Measurements from ENCODE around the gene CLDN15. TPM values are rescaled to one million over a fixed set of nuclear protein-coding genes. Genes with fewer than 3 reads are reported as not detected.

Gene CLDN15
- total and polyA plus RNA-seq, 8 donors, result 1.2 to 131 (median 6.0) TPM

- WGBS, 5 donors, result 82 to 85% (median 84%) methylated on average over 24 of the region's 24 CpGs
- TF ChIP-seq POLR2AphosphoS5 (IDR thresholded peaks at IDR 0.05) (no peak), POLR2A (IDR thresholded peaks at IDR 0.05) (no peak), EP300 (IDR thresholded peaks at IDR 0.05) (no peak)
- H3K27me3 ChIP-seq, result peaks cover 0 to 52% (median 4%) of the 10 kb centered on the region in 3 donors
- no peak for DNase-seq
- no peak overlapping the region for H3K4me3 ChIP-seq
- H3K9me3 ChIP-seq, result no peaks in the 10 kb centered on the region
- peaks cover 0 to 5% (median 5%) of the 10 kb centered on the region in 4 donors for H3K4me1 ChIP-seq
- H3K36me3 ChIP-seq, result no peaks in the 10 kb centered on the region
- no peak overlapping the region for H3K27ac ChIP-seq
- intact Hi-C loops (cut with DNase I; ENCODE audit: low total_unique reads), result no loop called here
Observed at GRCh38 chr7:101278461-101279292, 41.1 kb upstream of the CLDN15 start.

- TF ChIP-seq CTCF (IDR thresholded peaks at IDR 0.05) (no peak), POLR2AphosphoS5 (IDR thresholded peaks at IDR 0.05) (no peak), EP300 (IDR thresholded peaks at IDR 0.05) (no peak), POLR2A (IDR thresholded peaks at IDR 0.05) (no peak)
- Histone ChIP-seq H3K4me3 (no peak overlapping the region), H3K27me3 (peaks cover 0 to 52% (median 4%) of the 10 kb centered on the region in 3 donors), H3K27ac (no peak overlapping the region), H3K36me3 (no peaks in the 10 kb centered on the region), H3K9me3 (no peaks in the 10 kb centered on the region), H3K4me1 (no peaks in the 10 kb centered on the region)
- intact Hi-C loops (cut with DNase I; ENCODE audit: low total_unique reads), result no loop called here
- DNase-seq, result no peak
- 66 to 86% (median 77%) methylated on average over 9 of the region's 9 CpGs for WGBS, 5 donors
Observed at GRCh38 chr7:101277155-101277554, 39.6 kb upstream of the CLDN15 start.

- 59 to 73% (median 62%) methylated on average over 4 of the region's 4 CpGs for WGBS, 5 donors
- no peaks in the 10 kb centered on the region for H3K36me3 ChIP-seq
- no peaks in the 10 kb centered on the region for H3K4me1 ChIP-seq
- no peak overlapping the region for H3K27ac ChIP-seq
- H3K9me3 ChIP-seq, result no peaks in the 10 kb centered on the region
- intact Hi-C loops (cut with DNase I; ENCODE audit: low total_unique reads), result no loop called here
- peaks cover 0 to 52% (median 0%) of the 10 kb centered on the region in 3 donors for H3K27me3 ChIP-seq
- no peak overlapping the region for H3K4me3 ChIP-seq
- no peak for DNase-seq
- TF ChIP-seq EP300 (IDR thresholded peaks at IDR 0.05) (no peak), POLR2A (IDR thresholded peaks at IDR 0.05) (no peak), CTCF (IDR thresholded peaks at IDR 0.05) (no peak), POLR2AphosphoS5 (IDR thresholded peaks at IDR 0.05) (no peak)
Observed at GRCh38 chr7:101273206-101273605, 35.6 kb upstream of the CLDN15 start.

- Histone ChIP-seq H3K36me3 (no peaks in the 10 kb centered on the region), H3K4me3 (no peak overlapping the region), H3K9me3 (no peaks in the 10 kb centered on the region), H3K27ac (no peak overlapping the region), H3K4me1 (no peaks in the 10 kb centered on the region), H3K27me3 (peaks cover 0 to 41% (median 0%) of the 10 kb centered on the region in 3 donors)
- whole genome bisulfite sequencing, 5 donors, result 68 to 85% (median 77%) methylated on average over 5 of the region's 5 CpGs
- no peak for DNase-seq
- TF ChIP-seq POLR2A (IDR thresholded peaks at IDR 0.05), result no peak
- TF ChIP-seq EP300 (IDR thresholded peaks at IDR 0.05), result no peak
- no peak for TF ChIP-seq CTCF (IDR thresholded peaks at IDR 0.05)
- TF ChIP-seq POLR2AphosphoS5 (IDR thresholded peaks at IDR 0.05), result no peak
- intact Hi-C loops (cut with DNase I; ENCODE audit: low total_unique reads), result no loop called here
Observed at GRCh38 chr7:101271021-101271420, 33.4 kb upstream of the CLDN15 start.

GRCh38 chr7:101269664-101270063, 32.1 kb upstream of the CLDN15 start:
- intact Hi-C loops (cut with DNase I; ENCODE audit: low total_unique reads), result no loop called here
- Histone ChIP-seq H3K36me3 (no peaks in the 10 kb centered on the region), H3K9me3 (no peaks in the 10 kb centered on the region), H3K4me3 (no peak overlapping the region), H3K27ac (no peak overlapping the region), H3K27me3 (peaks cover 0 to 39% (median 0%) of the 10 kb centered on the region in 3 donors), H3K4me1 (no peaks in the 10 kb centered on the region)
- 86 to 93% (median 92%) methylated on average over 21 of the region's 21 CpGs for WGBS, 5 donors
- DNase-seq, result no peak
- no peak for TF ChIP-seq POLR2A (IDR thresholded peaks at IDR 0.05)
- no peak for TF ChIP-seq CTCF (IDR thresholded peaks at IDR 0.05)
- no peak for TF ChIP-seq EP300 (IDR thresholded peaks at IDR 0.05)
- no peak for TF ChIP-seq POLR2AphosphoS5 (IDR thresholded peaks at IDR 0.05)

All from stomach (tissue), 9 donors.